ENCODE data around the gene SH3BGRL3.

SH3BGRL3 gene

DNA sequence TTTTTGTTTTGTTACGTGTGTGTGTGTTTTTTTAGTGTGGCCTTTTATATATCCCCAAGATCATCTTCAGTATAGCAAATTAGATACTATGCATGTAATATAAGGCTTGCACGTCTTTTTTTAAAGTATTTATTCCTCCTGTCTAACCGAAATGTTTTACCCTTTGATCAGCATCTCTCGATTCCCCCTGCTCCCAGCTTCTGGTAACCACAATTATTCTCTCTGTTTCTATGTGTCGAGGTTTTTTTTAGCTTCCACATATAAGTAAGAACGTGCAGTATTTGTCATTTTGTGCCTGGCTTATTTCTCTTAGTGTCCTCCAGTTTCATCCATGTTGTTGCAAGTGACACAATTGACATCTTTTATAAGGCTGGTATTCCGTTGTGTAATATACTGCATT, 27.2 kb upstream of the SH3BGRL3 start:
- H3K4me3 ChIP-seq (ENCODE audit: low read length): no peak overlapping the region
- DNase-seq (ENCODE audit: low read depth): no peak
- TF ChIP-seq, protein P1, sequence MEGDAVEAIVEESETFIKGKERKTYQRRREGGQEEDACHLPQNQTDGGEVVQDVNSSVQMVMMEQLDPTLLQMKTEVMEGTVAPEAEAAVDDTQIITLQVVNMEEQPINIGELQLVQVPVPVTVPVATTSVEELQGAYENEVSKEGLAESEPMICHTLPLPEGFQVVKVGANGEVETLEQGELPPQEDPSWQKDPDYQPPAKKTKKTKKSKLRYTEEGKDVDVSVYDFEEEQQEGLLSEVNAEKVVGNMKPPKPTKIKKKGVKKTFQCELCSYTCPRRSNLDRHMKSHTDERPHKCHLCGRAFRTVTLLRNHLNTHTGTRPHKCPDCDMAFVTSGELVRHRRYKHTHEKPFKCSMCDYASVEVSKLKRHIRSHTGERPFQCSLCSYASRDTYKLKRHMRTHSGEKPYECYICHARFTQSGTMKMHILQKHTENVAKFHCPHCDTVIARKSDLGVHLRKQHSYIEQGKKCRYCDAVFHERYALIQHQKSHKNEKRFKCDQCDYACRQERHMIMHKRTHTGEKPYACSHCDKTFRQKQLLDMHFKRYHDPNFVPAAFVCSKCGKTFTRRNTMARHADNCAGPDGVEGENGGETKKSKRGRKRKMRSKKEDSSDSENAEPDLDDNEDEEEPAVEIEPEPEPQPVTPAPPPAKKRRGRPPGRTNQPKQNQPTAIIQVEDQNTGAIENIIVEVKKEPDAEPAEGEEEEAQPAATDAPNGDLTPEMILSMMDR (conservative IDR thresholded peaks at IDR 0.05; ENCODE audit: low read length): no peak

DNA sequence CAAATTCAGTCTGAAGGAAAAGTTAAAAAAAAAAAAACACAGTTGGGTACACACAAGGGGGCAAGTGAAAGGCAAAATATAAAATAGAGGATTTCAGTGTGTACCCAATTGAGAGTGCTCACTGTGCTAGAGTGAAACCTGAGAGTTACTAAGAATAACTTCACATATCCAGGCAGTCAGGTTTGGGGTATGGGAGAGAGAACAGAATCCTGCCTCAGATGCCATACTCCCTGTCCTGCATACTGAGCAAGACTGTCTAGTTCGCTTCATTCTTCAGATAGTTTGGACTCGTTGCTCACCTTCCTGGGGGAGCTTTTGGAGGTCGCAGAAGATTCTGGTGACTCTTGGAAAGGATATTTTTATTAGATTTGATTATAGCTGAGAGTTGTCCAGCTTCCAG, 25.5 kb upstream of the SH3BGRL3 start:
- DNase-seq (ENCODE audit: low read depth): no peak
- no peak overlapping the region for H3K4me3 ChIP-seq (ENCODE audit: low read length)
- TF ChIP-seq, protein P1 (conservative IDR thresholded peaks at IDR 0.05; ENCODE audit: low read length): no peak

DNA sequence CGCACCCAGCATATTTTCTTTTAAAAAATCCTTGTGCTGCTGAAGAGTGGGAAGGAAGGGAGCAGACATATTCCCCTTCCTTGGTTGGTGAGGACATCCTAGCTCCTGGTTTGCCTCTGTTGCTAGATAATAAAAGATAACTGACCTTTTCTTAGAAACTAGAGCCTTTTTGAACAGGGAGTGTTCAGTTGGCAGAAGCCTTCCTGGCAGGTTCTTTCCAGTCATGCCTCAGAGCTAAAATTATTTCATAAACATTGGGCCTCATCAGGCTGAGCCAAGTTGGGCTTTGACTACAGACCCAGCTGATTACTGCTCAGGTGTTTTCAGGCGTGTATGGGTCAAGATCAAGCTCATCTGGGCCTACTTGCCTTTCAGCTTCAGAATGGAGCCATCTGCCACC, 22.7 kb upstream of the SH3BGRL3 start:
- TF ChIP-seq, protein P1 (conservative IDR thresholded peaks at IDR 0.05; ENCODE audit: low read length): no peak
- no peak for DNase-seq (ENCODE audit: low read depth)
- H3K4me3 ChIP-seq (ENCODE audit: low read length): no peak overlapping the region

DNA sequence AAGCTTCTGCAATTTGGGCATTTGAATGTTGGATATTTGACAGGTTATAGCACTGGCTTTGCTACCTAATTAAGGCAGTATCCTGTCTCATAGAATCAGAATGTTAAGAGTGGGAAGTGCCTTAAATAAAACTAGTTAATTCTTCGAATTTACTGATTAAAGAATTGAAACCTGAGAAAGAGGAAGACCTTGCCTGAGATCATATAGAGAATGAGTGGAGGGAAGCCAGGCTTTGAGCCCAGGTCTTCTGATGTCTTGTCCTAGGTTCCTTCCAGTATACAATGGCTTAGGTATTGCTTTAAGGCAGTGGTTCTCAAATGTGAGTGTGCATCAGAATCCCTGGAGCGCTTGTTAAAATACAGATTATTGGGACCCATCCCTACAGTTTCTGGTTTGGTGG, 20.9 kb upstream of the SH3BGRL3 start:
- TF ChIP-seq, protein P1 (conservative IDR thresholded peaks at IDR 0.05; ENCODE audit: low read length): no peak
- no peak overlapping the region for H3K4me3 ChIP-seq (ENCODE audit: low read length)

DNA sequence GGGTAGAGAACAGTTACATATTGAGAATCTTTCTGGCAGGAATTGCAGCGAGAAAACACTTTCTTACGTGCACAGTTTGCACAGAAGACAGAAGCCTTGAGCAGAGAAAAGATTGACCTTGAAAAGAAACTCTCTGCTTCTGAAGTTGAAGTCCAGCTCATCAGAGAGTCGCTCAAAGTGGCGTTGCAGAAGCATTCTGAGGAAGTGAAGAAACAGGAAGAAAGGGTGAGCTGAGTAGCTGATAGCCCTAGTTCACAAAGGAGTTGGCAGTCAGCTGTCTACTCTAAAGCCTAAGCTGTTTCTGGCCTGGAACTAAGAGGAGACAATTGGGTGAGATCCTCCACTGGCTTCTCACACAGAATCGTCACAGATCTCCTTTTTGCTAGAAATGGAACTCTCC, 20.3 kb upstream of the SH3BGRL3 start:
- DNase-seq (ENCODE audit: low read depth): no peak
- TF ChIP-seq, protein P1 (conservative IDR thresholded peaks at IDR 0.05; ENCODE audit: low read length): no peak
- H3K4me3 ChIP-seq (ENCODE audit: low read length): no peak overlapping the region

More for the DNA sequence above, 20.9 kb upstream of the SH3BGRL3 start:
- no peak for DNase-seq (ENCODE audit: low read depth)

DNA sequence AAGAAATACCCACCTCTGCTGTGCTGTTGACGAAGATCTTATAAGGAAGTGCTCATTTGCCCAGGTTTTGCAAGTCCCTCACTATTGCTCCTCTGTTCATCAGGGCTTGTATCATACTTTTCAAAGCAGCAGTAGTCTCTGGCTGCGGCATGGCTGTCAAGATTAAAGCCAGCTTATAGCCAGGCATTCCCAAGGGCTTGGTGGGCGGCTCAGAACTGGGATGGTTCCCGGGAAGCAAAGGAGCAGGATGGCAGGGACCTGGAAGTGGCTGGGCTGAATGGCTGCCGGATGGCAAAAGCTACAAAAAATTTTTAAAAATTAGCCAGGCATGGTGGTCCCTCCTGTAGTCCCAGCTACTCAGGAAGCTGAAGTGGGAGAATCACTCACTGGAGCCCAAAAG, 16.7 kb upstream of the SH3BGRL3 start:
- H3K4me3 ChIP-seq (ENCODE audit: low read length): no peak overlapping the region
- TF ChIP-seq, protein P1 (conservative IDR thresholded peaks at IDR 0.05; ENCODE audit: low read length): no peak
- no peak for DNase-seq (ENCODE audit: low read depth)

DNA sequence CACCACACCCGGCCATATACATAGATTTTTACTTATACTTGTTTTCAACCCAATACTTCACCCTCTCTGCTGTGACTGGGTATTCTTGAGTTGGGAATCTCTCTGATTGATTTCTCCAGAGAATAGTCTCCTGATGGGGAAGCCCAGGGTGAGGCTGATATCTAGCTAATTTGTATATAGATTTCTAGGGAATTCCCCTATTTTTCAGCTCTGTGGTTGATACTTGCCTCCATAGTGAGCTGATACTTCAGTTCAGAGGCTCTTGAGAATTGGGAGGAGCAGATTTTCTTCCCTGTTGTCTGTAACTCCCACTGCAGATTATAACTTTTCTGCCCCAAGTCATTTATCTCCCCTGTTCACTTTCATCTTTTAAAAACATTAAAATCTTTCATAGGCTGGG, 14.5 kb upstream of the SH3BGRL3 start:
- TF ChIP-seq, protein P1 (conservative IDR thresholded peaks at IDR 0.05; ENCODE audit: low read length): no peak
- no peak overlapping the region for H3K4me3 ChIP-seq (ENCODE audit: low read length)
- no peak for DNase-seq (ENCODE audit: low read depth)

Data from AG10803 (cell line).